M059J (cell line): ENCODE data around the gene REL. TPM values are rescaled to one million over a fixed set of nuclear protein-coding genes. Genes with fewer than 3 reads are reported as not detected.
"Not testable (repeated sequence)": the region's sequence is repeated elsewhere in the genome, so short reads cannot be mapped to it uniquely, and the experiment has no call there.

ENCODE experiments used
- DNase-seq: peaks from one replicate; pipeline ENCODE4 v3.0.0-alpha.2; 2012; ENCODE audit warnings: low read depth
- total RNA-seq: library from RNA; depleted of rRNA; stranded (reverse); fragments of >200 nt; shearing (Covaris generic); gene quantifications from 2 replicates; pipeline ENCODE4 v1.2.3, GENCODE V29; 2014

The REL gene
- total RNA-seq, 1 experiment from 2014 or later = 3.7 TPM

GRCh38 chr2:60867848-60868247 is 13.5 kb upstream of the REL start:
- no peak for DNase-seq

GRCh38 chr2:60868589-60869273 is 12.6 kb upstream of the REL start:
- DNase-seq = no peak

- no peak for DNase-seq
These were observed 8.9 kb upstream of the REL start for GRCh38 chr2:60872510-60872928.

- no peak for DNase-seq
These were observed 8.0 kb upstream of the REL start for GRCh38 chr2:60873381-60873780.

- DNase-seq = no peak
These were observed 5.9 kb upstream of the REL start for GRCh38 chr2:60875520-60875919.

- peak; percentile 24 for DNase-seq
These were observed 729 bp upstream of the REL start for GRCh38 chr2:60880643-60881046.

GRCh38 chr2:60882971-60883753 is 1.8 kb downstream of the REL start:
- DNase-seq = peak; percentile 21

- DNase-seq = no peak
These were observed 2.5 kb downstream of the REL start for GRCh38 chr2:60883896-60884295.

GRCh38 chr2:60884800-60885199 is 3.4 kb downstream of the REL start:
- DNase-seq = no peak

GRCh38 chr2:60885683-60886082 is 4.3 kb downstream of the REL start:
- DNase-seq = no peak

GRCh38 chr2:60886991-60887390 is 5.6 kb downstream of the REL start:
- DNase-seq = no peak

- DNase-seq = no peak
These were observed 7.5 kb downstream of the REL start for GRCh38 chr2:60888853-60889252.

GRCh38 chr2:60889581-60890392 is 8.4 kb downstream of the REL start:
- not testable (repeated sequence) for DNase-seq

GRCh38 chr2:60890393-60890707 is 9.0 kb downstream of the REL start:
- DNase-seq = no peak

GRCh38 chr2:60891180-60891579 is 9.8 kb downstream of the REL start:
- no peak for DNase-seq

- DNase-seq = no peak
These were observed 17.2 kb downstream of the REL start for GRCh38 chr2:60898567-60898966.

- DNase-seq = no peak
These were observed 18.0 kb downstream of the REL start for GRCh38 chr2:60899230-60899891.

- no peak for DNase-seq
These were observed 18.5 kb downstream of the REL start for GRCh38 chr2:60899892-60900249.

- DNase-seq = not testable (repeated sequence)
These were observed 19.9 kb downstream of the REL start for GRCh38 chr2:60901296-60901695.

GRCh38 chr2:60905867-60906266 is 24.5 kb downstream of the REL start:
- not testable (repeated sequence) for DNase-seq

- DNase-seq = no peak
These were observed 25.0 kb downstream of the REL start for GRCh38 chr2:60906395-60906794.

- DNase-seq = no peak
These were observed 26.0 kb downstream of the REL start for GRCh38 chr2:60907329-60907728.
